K562 (cell line): ENCODE data around the gene ALDOC. TPM values are rescaled to one million over a fixed set of nuclear protein-coding genes. Genes with fewer than 3 reads are reported as not detected.
A peak's percentile ranks its signal among the peaks of the same experiment; 100 is the strongest.

ENCODE experiments used
- ARID1B ChIP-seq: fragments of 450-650 bp; IDR thresholded peaks from 2 replicates; pipeline ENCODE4 v1.6.1; 2016; ENCODE audit warnings: antibody characterized with exemption, mild to moderate bottlenecking, inconsistent platforms
- ATF7 ChIP-seq: fragments of 450-650 bp; IDR thresholded peaks from 2 replicates; pipeline ENCODE4 v1.7.1; 2014; ENCODE audit warnings: mild to moderate bottlenecking, moderate library complexity
- CBX1 ChIP-seq: sonication (generic); IDR thresholded peaks from 2 replicates; pipeline ENCODE4 v1.6.1; 2016; ENCODE audit warnings: antibody characterized with exemption, low read depth, mild to moderate bottlenecking
- CCNT2 ChIP-seq: IDR thresholded peaks from 2 replicates; pipeline ENCODE4 v1.6.1; 2011; ENCODE audit warnings: borderline replicate concordance, low read depth, mild to moderate bottlenecking, moderate library complexity, mixed read lengths, low read length; ENCODE audit not compliant: insufficient read length; ENCODE audit errors: extremely low read depth
- EHMT2 ChIP-seq: fragments of 450-650 bp; IDR thresholded peaks from 2 replicates; pipeline ENCODE4 v1.6.1; 2018; ENCODE audit warnings: antibody characterized with exemption
- FOXA3 ChIP-seq, 2 experiments: fragments of 450-650 bp in 1 of 2; sonication (generic) in 1 of 2; formaldehyde crosslinking; IDR thresholded peaks in 1 of 2; conservative IDR thresholded peaks in 1 of 2; 2 replicates each; pipeline versions ENCODE4 v1.4.0 to v1.8.0; 2020 to 2022; ENCODE audit warnings: mild to moderate bottlenecking in 2 of 2, missing genetic modification reagents in 1 of 2
- FOXJ3 ChIP-seq: sonication (generic); formaldehyde crosslinking; IDR thresholded peaks from 2 replicates; pipeline ENCODE4 v1.4.0; 2020; ENCODE audit warnings: mild to moderate bottlenecking, missing genetic modification reagents
- GABPA ChIP-seq: fragments of 200-800 bp; sonication (Bioruptor generic); conservative IDR thresholded peaks from 2 replicates; pipeline ENCODE4 v1.6.1; 2016; ENCODE audit warnings: low read depth, missing genetic modification characterization, missing compliant biosample characterization
- HES1 ChIP-seq: fragments of 450-650 bp; IDR thresholded peaks from 2 replicates; pipeline ENCODE4 v1.6.1; 2016; ENCODE audit warnings: low read depth, mild to moderate bottlenecking, moderate library complexity
- HMG20A ChIP-seq: fragments of 450-650 bp; formaldehyde crosslinking; conservative IDR thresholded peaks from 2 replicates; pipeline ENCODE4 v1.4.0; 2020; ENCODE audit warnings: mild to moderate bottlenecking, mixed read lengths
- KLF13 ChIP-seq: fragments of 450-650 bp; IDR thresholded peaks from 2 replicates; pipeline ENCODE4 v1.6.1; 2016; ENCODE audit warnings: missing genetic modification characterization, low read depth, mild to moderate bottlenecking, missing compliant biosample characterization, moderate library complexity, borderline replicate concordance
- MYNN ChIP-seq, 2 experiments: sonication (generic); formaldehyde crosslinking in 1 of 2; IDR thresholded peaks; 2 replicates each; pipeline versions ENCODE4 v1.5.0 to v1.6.1; 2016 to 2020; ENCODE audit warnings: antibody characterized with exemption in 1 of 2, missing genetic modification reagents in 1 of 2
- POLR2A ChIP-seq: fragments of 450-650 bp; conservative IDR thresholded peaks from 2 replicates; pipeline ENCODE4 v1.6.1; 2016
- POLR2AphosphoS2 ChIP-seq: IDR thresholded peaks from 2 replicates; pipeline ENCODE4 v1.6.1; 2012; ENCODE audit warnings: low read length, improper control_type of control experiment
- PPARD ChIP-seq: fragments of 250-450 bp; sonication (Bioruptor Pico); IDR thresholded peaks from 2 replicates; pipeline ENCODE4 v1.8.0; 2022; ENCODE audit warnings: inconsistent platforms, mild to moderate bottlenecking, moderate library complexity
- RBM14 ChIP-seq: fragments of 200-400 bp; formaldehyde crosslinking; IDR thresholded peaks from 2 replicates; pipeline ENCODE4 v1.6.1; 2018; ENCODE audit warnings: low read depth, mild to moderate bottlenecking, low read length, moderate library complexity, borderline replicate concordance; ENCODE audit not compliant: insufficient read depth
- SMAD2 ChIP-seq: fragments of 150-350 bp; IDR thresholded peaks from 2 replicates; pipeline ENCODE4 v1.6.1; 2014; ENCODE audit warnings: low read depth, mild to moderate bottlenecking, low read length
- SMARCB1 ChIP-seq: IDR thresholded peaks from 2 replicates; pipeline ENCODE4 v1.6.1; 2011; ENCODE audit warnings: improper control_type of control experiment, low read depth; ENCODE audit not compliant: insufficient read length
- TAF9B ChIP-seq: fragments of 450-650 bp; IDR thresholded peaks from 2 replicates; pipeline ENCODE4 v1.6.1; 2018; ENCODE audit warnings: mild to moderate bottlenecking; ENCODE audit not compliant: partially characterized antibody
- TFE3 ChIP-seq: fragments of 450-650 bp; formaldehyde crosslinking; IDR thresholded peaks from 2 replicates; pipeline ENCODE4 v1.4.0; 2020; ENCODE audit warnings: mild to moderate bottlenecking, mixed read lengths
- U2AF1 ChIP-seq: fragments of 200-400 bp; formaldehyde crosslinking; optimal IDR thresholded peaks from 2 replicates; pipeline ENCODE3; 2017; ENCODE audit warnings: mild to moderate bottlenecking, low read depth, low read length, moderate library complexity
- ZBTB7A ChIP-seq: IDR thresholded peaks from 2 replicates; pipeline ENCODE4 v1.6.1; 2011; ENCODE audit warnings: low read depth, mild to moderate bottlenecking, low read length, moderate library complexity, borderline replicate concordance; ENCODE audit not compliant: control insufficient read depth
- ZC3H8 ChIP-seq: fragments of 450-650 bp; IDR thresholded peaks from 2 replicates; pipeline ENCODE4 v1.6.1; 2017
- ZNF232 ChIP-seq: sonication (generic); formaldehyde crosslinking; IDR thresholded peaks from 2 replicates; pipeline ENCODE4 v1.8.0; 2022; ENCODE audit warnings: mild to moderate bottlenecking, missing genetic modification reagents
- ZNF436 ChIP-seq: fragments of 250-450, 450-650 bp; sonication (Bioruptor Pico); formaldehyde crosslinking; IDR thresholded peaks from 2 replicates; pipeline ENCODE4 v1.7.0; 2020; ENCODE audit warnings: mild to moderate bottlenecking
- ZNF655 ChIP-seq: fragments of 250-450 bp; sonication (Bioruptor Pico); IDR thresholded peaks from 2 replicates; pipeline ENCODE4 v1.5.0; 2021
- ZNF764 ChIP-seq: fragments of 250-450 bp; sonication (Bioruptor Pico); IDR thresholded peaks from 2 replicates; pipeline ENCODE4 v1.4.0; 2020; ENCODE audit warnings: low read depth, mild to moderate bottlenecking, moderate library complexity
- polyA plus RNA-seq, 8 experiments: library from polyadenylated mRNA; depleted of rRNA in 4 of 8; stranded (reverse) in 5 of 8; unstranded in 3 of 8; fragments of >200 nt; fragmentation: Nextera tagmentation in 2 of 8; fragmentation: Illumina TruSeq in 1 of 8; extraction: Ambion mirVana in 2 of 8; extraction: Trizol in 1 of 8; gene quantifications; 2 replicates each; pipeline versions ENCODE4 v1.2.1 to v1.2.3, GENCODE V29; 2011 to 2014; ENCODE audit warnings: inconsistent platforms in 1 of 8, missing spikeins in 1 of 8
- total RNA-seq, 7 experiments: library from RNA; depleted of rRNA in 6 of 7; stranded (reverse); fragments of >200 nt in 6 of 7; fragmentation: Illumina TruSeq in 2 of 7; extraction: Trizol in 2 of 7; gene quantifications; 2 replicates each; pipeline versions ENCODE4 v1.2.1 to v1.2.3, GENCODE V29; 2011 to 2021; ENCODE audit warnings: low replicate concordance in 1 of 7

Gene ALDOC
- total and polyA plus RNA-seq, 9 of the 15 experiments (the other 6 are each of a cell fraction or from before 2014, with no cell fraction given) = 43.2 to 263 (median 99.2) TPM

GRCh38 chr17:28571361-28572122 is 5.2 kb downstream of the ALDOC start, which contains the start of gene PIGS (continued):
- TF ChIP-seq TFE3 (CRISPR knock-in tag) = no peak
- no peak for TF ChIP-seq HMG20A (CRISPR knock-in tag)
- TF ChIP-seq CBX1 = peak; percentile 78; the same call in 1 of the 2 replicates
- TF ChIP-seq ZNF436 = no peak
- no peak for TF ChIP-seq U2AF1
- TF ChIP-seq FOXJ3 (CRISPR knock-in tag) = no peak
- no peak for TF ChIP-seq SMAD2
- no peak for TF ChIP-seq HES1
- TF ChIP-seq GABPA (tag) = peak; percentile 90
- no peak for TF ChIP-seq SMARCB1
- TF ChIP-seq ZC3H8 = no peak
- no peak for TF ChIP-seq RBM14
- TF ChIP-seq ARID1B = no peak
- no peak; the same call in 1 of the 2 replicates for TF ChIP-seq ATF7
- TF ChIP-seq ZNF232 (CRISPR knock-in tag) = no peak
- no peak for TF ChIP-seq KLF13 (tag)
- TF ChIP-seq ZNF764 (CRISPR knock-in tag) = no peak
- TF ChIP-seq CCNT2 = peak; percentile 62
- no peak for TF ChIP-seq ZNF655 (CRISPR knock-in tag)
- TF ChIP-seq TAF9B = peak; percentile 84
- peak in 1 of 2 experiments; percentile 10; a peak in 1 of 4 replicates for TF ChIP-seq FOXA3 (CRISPR knock-in tag; conservative IDR thresholded peaks at IDR 0.05 in 1 of 2, IDR thresholded peaks at IDR 0.05 in 1 of 2)
- no peak for TF ChIP-seq POLR2AphosphoS2
- 0 out of 2 replicates have a peak, but pooled peaks have one; percentile 44 for TF ChIP-seq MYNN (IDR thresholded peaks at IDR 0.05)
- TF ChIP-seq MYNN (CRISPR knock-in tag; IDR thresholded peaks at IDR 0.05) = no peak
- TF ChIP-seq EHMT2 = no peak
- peak; percentile 91 for TF ChIP-seq POLR2A
- TF ChIP-seq PPARD (CRISPR knock-in tag) = no peak
- peak; percentile 75 for TF ChIP-seq ZBTB7A
